ENCODE measurements around the gene PHIP.

DNA sequence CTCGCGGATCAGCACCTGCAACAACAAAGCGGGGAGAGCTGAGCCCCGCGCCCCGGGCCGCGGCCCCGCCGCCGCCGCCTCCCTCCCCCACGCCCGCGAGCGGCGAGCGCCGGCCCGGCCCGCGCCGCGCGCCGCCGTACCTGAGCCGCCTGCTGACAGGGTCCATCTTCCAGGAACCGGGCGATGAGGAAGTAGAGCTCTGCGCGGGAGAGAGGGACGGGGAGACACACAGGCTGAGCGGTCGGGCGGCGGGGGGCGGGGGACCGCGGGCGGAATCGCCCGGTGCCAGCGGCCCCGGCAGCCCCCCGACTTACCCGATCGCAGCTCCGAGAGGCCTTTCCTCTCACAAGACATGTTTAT, 359 bp downstream of the PHIP start:
- no peak for TF ChIP-seq POLR2A (IDR thresholded peaks at IDR 0.05)
- TF ChIP-seq, protein P1, sequence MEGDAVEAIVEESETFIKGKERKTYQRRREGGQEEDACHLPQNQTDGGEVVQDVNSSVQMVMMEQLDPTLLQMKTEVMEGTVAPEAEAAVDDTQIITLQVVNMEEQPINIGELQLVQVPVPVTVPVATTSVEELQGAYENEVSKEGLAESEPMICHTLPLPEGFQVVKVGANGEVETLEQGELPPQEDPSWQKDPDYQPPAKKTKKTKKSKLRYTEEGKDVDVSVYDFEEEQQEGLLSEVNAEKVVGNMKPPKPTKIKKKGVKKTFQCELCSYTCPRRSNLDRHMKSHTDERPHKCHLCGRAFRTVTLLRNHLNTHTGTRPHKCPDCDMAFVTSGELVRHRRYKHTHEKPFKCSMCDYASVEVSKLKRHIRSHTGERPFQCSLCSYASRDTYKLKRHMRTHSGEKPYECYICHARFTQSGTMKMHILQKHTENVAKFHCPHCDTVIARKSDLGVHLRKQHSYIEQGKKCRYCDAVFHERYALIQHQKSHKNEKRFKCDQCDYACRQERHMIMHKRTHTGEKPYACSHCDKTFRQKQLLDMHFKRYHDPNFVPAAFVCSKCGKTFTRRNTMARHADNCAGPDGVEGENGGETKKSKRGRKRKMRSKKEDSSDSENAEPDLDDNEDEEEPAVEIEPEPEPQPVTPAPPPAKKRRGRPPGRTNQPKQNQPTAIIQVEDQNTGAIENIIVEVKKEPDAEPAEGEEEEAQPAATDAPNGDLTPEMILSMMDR (IDR thresholded peaks at IDR 0.05): no peak
- TF ChIP-seq POLR2AphosphoS5 (IDR thresholded peaks at IDR 0.05): no peak

Data from suprapubic skin (tissue), 4 donors.